ENCODE data around the gene SCUBE1.

DNA sequence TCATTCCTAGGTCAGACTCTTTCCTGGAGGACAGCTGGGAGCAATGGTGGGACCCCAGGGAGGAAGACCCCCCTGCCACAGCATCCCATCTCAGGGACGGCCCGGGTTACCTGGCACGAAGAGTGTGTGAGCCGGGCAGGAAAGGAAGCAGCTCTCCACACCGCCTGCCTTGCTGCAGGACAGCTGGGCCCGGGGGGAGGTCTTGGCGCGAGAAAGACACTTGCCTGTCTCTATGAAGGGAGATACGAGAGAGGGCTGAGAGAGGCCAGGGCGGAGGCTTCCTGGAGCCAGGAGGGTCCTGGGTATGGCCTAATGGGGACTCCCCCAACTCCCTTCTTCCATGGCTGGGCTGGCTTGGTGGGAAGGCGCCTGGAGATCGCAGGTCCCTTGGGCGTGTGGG is 120.2 kb downstream of the SCUBE1 start:
- TF ChIP-seq CTCF (IDR thresholded peaks at IDR 0.05 in 2 of 3, conservative IDR thresholded peaks at IDR 0.05 in 1 of 3; ENCODE audit: borderline replicate concordance in 1 of 3, insufficient read depth in 1 of 3, low read depth in 2 of 3, low read length in 2 of 3) (no peak), EZH2 (IDR thresholded peaks at IDR 0.05) (no peak), YY1 (IDR thresholded peaks at IDR 0.05; ENCODE audit: extremely low read depth, insufficient replicate concordance, low read depth, low read length) (no peak), POLR2A (IDR thresholded peaks at IDR 0.05; ENCODE audit: borderline replicate concordance, extremely low read depth, insufficient read depth, insufficient read length) (no peak), RAD21 (IDR thresholded peaks at IDR 0.05; ENCODE audit: low read depth) (no peak), SP1 (IDR thresholded peaks at IDR 0.05; ENCODE audit: low read depth) (no peak), CBX3 (IDR thresholded peaks at IDR 0.05; ENCODE audit: low read depth) (no peak), ZNF274 (IDR thresholded peaks at IDR 0.05; ENCODE audit: low read depth, low read length) (no peak), REST (IDR thresholded peaks at IDR 0.05; ENCODE audit: low read depth) (no peak), JUND (IDR thresholded peaks at IDR 0.05) (no peak), ELF1 (IDR thresholded peaks at IDR 0.05; ENCODE audit: borderline replicate concordance, low read depth) (no peak), ZFX (IDR thresholded peaks at IDR 0.05) (no peak)
- TF ChIP-seq, protein P1, sequence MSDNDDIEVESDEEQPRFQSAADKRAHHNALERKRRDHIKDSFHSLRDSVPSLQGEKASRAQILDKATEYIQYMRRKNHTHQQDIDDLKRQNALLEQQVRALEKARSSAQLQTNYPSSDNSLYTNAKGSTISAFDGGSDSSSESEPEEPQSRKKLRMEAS (IDR thresholded peaks at IDR 0.05), result no peak

Data from HCT116 (cell line).